ENCODE results near the gene GTSE1. TPM values are rescaled to one million over a fixed set of nuclear protein-coding genes. Genes with fewer than 3 reads are reported as not detected.

Gene GTSE1
- total and polyA plus RNA-seq, 2 of the 13 experiments (the other 11 are each of a cell fraction or from before 2014, with no cell fraction given), result 10.7 to 13.5 TPM

GRCh38 chr22:46335201-46336118 lies 38.8 kb downstream of the GTSE1 start, which contains the start of gene TRMU (continued):
- TF ChIP-seq TAF15 (IDR thresholded peaks at IDR 0.05; ENCODE audit: low read depth, low read length, poor library complexity, severe bottlenecking) (peak; percentile 66), FOXP4 (CRISPR knock-in tag; IDR thresholded peaks at IDR 0.05) (peak; percentile 75; the same call in 1 of the 2 replicates), ZNF274 (CRISPR knock-in tag; IDR thresholded peaks at IDR 0.05) (peak; percentile 70; the same call in 1 of the 2 replicates), AGO1 (IDR thresholded peaks at IDR 0.05; ENCODE audit: low read depth, low read length, poor library complexity, severe bottlenecking) (peak; percentile 28), EEA1 (CRISPR knock-in tag; IDR thresholded peaks at IDR 0.05; ENCODE audit: borderline replicate concordance) (no peak), GATAD1 (CRISPR knock-in tag; IDR thresholded peaks at IDR 0.05) (peak; percentile 98), HOXA9 (CRISPR knock-in tag; IDR thresholded peaks at IDR 0.05; ENCODE audit: borderline replicate concordance) (peak; percentile 39; the same call in 1 of the 2 replicates), TOPORS (CRISPR knock-in tag; IDR thresholded peaks at IDR 0.05) (no peak; the same call in 1 of the 2 replicates), ZNF530 (CRISPR knock-in tag; IDR thresholded peaks at IDR 0.05; ENCODE audit: low read depth) (0 out of 2 replicates have a peak, but pooled peaks have one; percentile 60), ZNF749 (CRISPR knock-in tag; IDR thresholded peaks at IDR 0.05; ENCODE audit: borderline replicate concordance) (peak; percentile 77), PCBP2 (optimal IDR thresholded peaks at IDR 0.05; ENCODE audit: low read depth, low read length, poor library complexity, severe bottlenecking) (no peak), MTA3 (CRISPR knock-in tag; IDR thresholded peaks at IDR 0.05) (no peak), AHR (CRISPR knock-in tag; IDR thresholded peaks at IDR 0.05) (peak; percentile 89), FOXK1 (CRISPR knock-in tag; IDR thresholded peaks at IDR 0.05; ENCODE audit: borderline replicate concordance, low read depth) (peak; percentile 82; the same call in 1 of the 2 replicates), ZBTB2 (CRISPR knock-in tag; IDR thresholded peaks at IDR 0.05; ENCODE audit: low read depth) (peak; percentile 79), GPN1 (CRISPR knock-in tag; IDR thresholded peaks at IDR 0.05; ENCODE audit: borderline replicate concordance) (peak; percentile 9; the same call in 1 of the 2 replicates), ZNF703 (CRISPR knock-in tag; IDR thresholded peaks at IDR 0.05; ENCODE audit: borderline replicate concordance) (peak; percentile 75; the same call in 1 of the 2 replicates), FOXC1 (CRISPR knock-in tag; IDR thresholded peaks at IDR 0.05; ENCODE audit: borderline replicate concordance) (no peak), IKZF4 (CRISPR knock-in tag; IDR thresholded peaks at IDR 0.05; ENCODE audit: borderline replicate concordance, low read depth, not compliant biosample characterization) (no peak), CBX5 (CRISPR knock-in tag; IDR thresholded peaks at IDR 0.05; ENCODE audit: borderline replicate concordance) (peak; percentile 84), SUZ12 (IDR thresholded peaks at IDR 0.05; ENCODE audit: low read depth, low read length) (no peak), JARID2 (CRISPR knock-in tag; IDR thresholded peaks at IDR 0.05; ENCODE audit: insufficient replicate concordance) (peak; percentile 29), ZNF235 (CRISPR knock-in tag; IDR thresholded peaks at IDR 0.05; ENCODE audit: borderline replicate concordance) (peak; percentile 82; the same call in 1 of the 2 replicates), ELF3 (CRISPR knock-in tag; IDR thresholded peaks at IDR 0.05) (peak; percentile 82)

Data from HepG2 (cell line).